PC-3 (cell line): ENCODE results near the gene NKD1.

Experiments used
- CTCF ChIP-seq: fragments of 300-600 bp; sonication (generic); conservative IDR thresholded peaks from 2 replicates; pipeline ENCODE4 v1.5.1; 2017; ENCODE audit warnings: antibody characterized with exemption, low read depth, mild to moderate bottlenecking, low read length
- EZH2 ChIP-seq: fragments of 300-600 bp; sonication (generic); IDR thresholded peaks from one replicate; pipeline ENCODE4 v1.6.1; 2017; ENCODE audit warnings: antibody characterized with exemption, mild to moderate bottlenecking, low read length; ENCODE audit not compliant: unreplicated experiment

- TF ChIP-seq CTCF (no peak), EZH2 (no peak)
These were observed 105.7 kb downstream of the NKD1 start for GRCh38 chr16:50653633-50654519.
